GM12878 (cell line): ENCODE measurements around the gene B9D2. TPM values are rescaled to one million over a fixed set of nuclear protein-coding genes. Genes with fewer than 3 reads are reported as not detected.

Source experiments
- ATF7 ChIP-seq: fragments of 450-650 bp; IDR thresholded peaks from 2 replicates; pipeline ENCODE4 v1.6.1; 2016; ENCODE audit warnings: low read depth, mild to moderate bottlenecking
- BCL11A ChIP-seq: IDR thresholded peaks from 2 replicates; pipeline ENCODE4 v1.6.1; 2011; ENCODE audit warnings: low read depth, low read length
- E2F4 ChIP-seq: IDR thresholded peaks from 2 replicates; pipeline ENCODE4 v1.6.1; 2012; ENCODE audit warnings: low read depth, low read length, improper control_type of control experiment
- FOS ChIP-seq: IDR thresholded peaks from 3 replicates; pipeline ENCODE4 v1.6.1; 2011; ENCODE audit warnings: borderline replicate concordance; ENCODE audit not compliant: insufficient read length; ENCODE audit errors: extremely low read depth
- IRF3 ChIP-seq: fragments of 450-650 bp; IDR thresholded peaks from 2 replicates; pipeline ENCODE4 v1.6.1; 2014; ENCODE audit warnings: mild to moderate bottlenecking
- LARP7 ChIP-seq: fragments of 450-650 bp; IDR thresholded peaks from 2 replicates; pipeline ENCODE4 v1.6.1; 2017; ENCODE audit warnings: mild to moderate bottlenecking
- MEF2B ChIP-seq: fragments of 450-650 bp; IDR thresholded peaks from 2 replicates; pipeline ENCODE4 v1.6.1; 2018; ENCODE audit warnings: mild to moderate bottlenecking, moderate library complexity; ENCODE audit not compliant: partially characterized antibody, poor library complexity, severe bottlenecking
- MTA3 ChIP-seq: IDR thresholded peaks from 2 replicates; pipeline ENCODE4 v1.6.1; 2012; ENCODE audit warnings: low read length, inconsistent platforms, borderline replicate concordance
- NFIC ChIP-seq: IDR thresholded peaks from 2 replicates; pipeline ENCODE4 v1.6.1; 2012; ENCODE audit warnings: low read depth, mild to moderate bottlenecking, inconsistent platforms, low read length, moderate library complexity
- NFYB ChIP-seq: IDR thresholded peaks from 2 replicates; pipeline ENCODE4 v1.6.1; 2011; ENCODE audit warnings: low read depth, mild to moderate bottlenecking, low read length, improper control_type of control experiment, moderate library complexity; ENCODE audit not compliant: insufficient read depth
- PML ChIP-seq: IDR thresholded peaks from 2 replicates; pipeline ENCODE4 v1.6.1; 2012; ENCODE audit warnings: low read length, inconsistent platforms
- TCF12 ChIP-seq: IDR thresholded peaks from 2 replicates; pipeline ENCODE4 v1.6.1; 2011; ENCODE audit warnings: low read depth, mild to moderate bottlenecking, low read length
- polyA plus RNA-seq, 11 experiments: library from polyadenylated mRNA; depleted of rRNA in 4 of 11; unstranded in 6 of 11; stranded (reverse) in 5 of 11; fragments of >200 nt; fragmentation: Nextera tagmentation in 4 of 11; fragmentation: Illumina TruSeq in 1 of 11; extraction: Ambion mirVana in 4 of 11; extraction: Trizol in 1 of 11; gene quantifications; 1 replicate in 1 of 11; 2 replicates in 10 of 11; pipeline versions ENCODE4 v1.2.1 to v1.2.3, GENCODE V29; 2011 to 2016; ENCODE audit warnings: inconsistent platforms in 2 of 11, missing spikeins in 2 of 11, low read depth in 1 of 11
- total RNA-seq, 4 experiments: library from RNA; depleted of rRNA in 3 of 4; stranded (reverse); fragments of >200 nt in 3 of 4; fragmentation: Illumina TruSeq in 1 of 4; extraction: Trizol in 1 of 4; gene quantifications; 2 replicates each; pipeline versions ENCODE4 v1.2.1 to v1.2.3, GENCODE V29; 2013 to 2021
- TF ChIP-seq, protein P1 (sequence below): IDR thresholded peaks from 2 replicates; pipeline ENCODE4 v1.6.1; 2011; ENCODE audit warnings: borderline replicate concordance, low read depth, mild to moderate bottlenecking, moderate library complexity, mixed read lengths, low read length; ENCODE audit not compliant: insufficient read depth; ENCODE audit errors: extremely low read length
- TF ChIP-seq, protein P2 (sequence below): fragments of 450-650 bp; IDR thresholded peaks from 2 replicates; pipeline ENCODE4 v1.6.1; 2016; ENCODE audit warnings: mild to moderate bottlenecking, moderate library complexity, borderline replicate concordance
- TF ChIP-seq, protein P3 (sequence below): fragments of 450-650 bp; IDR thresholded peaks from 2 replicates; pipeline ENCODE4 v1.6.1; 2017; ENCODE audit warnings: mild to moderate bottlenecking, moderate library complexity
- TF ChIP-seq, protein P4 (sequence below): fragments of 450-650 bp; IDR thresholded peaks from 2 replicates; pipeline ENCODE4 v1.6.1; 2016; ENCODE audit warnings: mild to moderate bottlenecking

The B9D2 gene
- total and polyA plus RNA-seq, 10 of the 15 experiments (the other 5 are each of a cell fraction or from before 2014, with no cell fraction given): 2.4 to 12.4 (median 5.0) TPM

GRCh38 chr19:41351339-41352245 is 12.4 kb downstream of the B9D2 start (continued):
- TF ChIP-seq, protein P1, sequence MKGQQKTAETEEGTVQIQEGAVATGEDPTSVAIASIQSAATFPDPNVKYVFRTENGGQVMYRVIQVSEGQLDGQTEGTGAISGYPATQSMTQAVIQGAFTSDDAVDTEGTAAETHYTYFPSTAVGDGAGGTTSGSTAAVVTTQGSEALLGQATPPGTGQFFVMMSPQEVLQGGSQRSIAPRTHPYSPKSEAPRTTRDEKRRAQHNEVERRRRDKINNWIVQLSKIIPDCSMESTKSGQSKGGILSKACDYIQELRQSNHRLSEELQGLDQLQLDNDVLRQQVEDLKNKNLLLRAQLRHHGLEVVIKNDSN: peak; percentile 80
- TF ChIP-seq IRF3 (no peak), BCL11A (0 out of 2 replicates have a peak, but pooled peaks have one; percentile 30), ATF7 (no peak), LARP7 (no peak), FOS (no peak), MEF2B (no peak), TCF12 (0 out of 2 replicates have a peak, but pooled peaks have one; percentile 29), E2F4 (no peak), PML (no peak), NFYB (no peak), MTA3 (no peak), NFIC (no peak)
- TF ChIP-seq, protein P2, sequence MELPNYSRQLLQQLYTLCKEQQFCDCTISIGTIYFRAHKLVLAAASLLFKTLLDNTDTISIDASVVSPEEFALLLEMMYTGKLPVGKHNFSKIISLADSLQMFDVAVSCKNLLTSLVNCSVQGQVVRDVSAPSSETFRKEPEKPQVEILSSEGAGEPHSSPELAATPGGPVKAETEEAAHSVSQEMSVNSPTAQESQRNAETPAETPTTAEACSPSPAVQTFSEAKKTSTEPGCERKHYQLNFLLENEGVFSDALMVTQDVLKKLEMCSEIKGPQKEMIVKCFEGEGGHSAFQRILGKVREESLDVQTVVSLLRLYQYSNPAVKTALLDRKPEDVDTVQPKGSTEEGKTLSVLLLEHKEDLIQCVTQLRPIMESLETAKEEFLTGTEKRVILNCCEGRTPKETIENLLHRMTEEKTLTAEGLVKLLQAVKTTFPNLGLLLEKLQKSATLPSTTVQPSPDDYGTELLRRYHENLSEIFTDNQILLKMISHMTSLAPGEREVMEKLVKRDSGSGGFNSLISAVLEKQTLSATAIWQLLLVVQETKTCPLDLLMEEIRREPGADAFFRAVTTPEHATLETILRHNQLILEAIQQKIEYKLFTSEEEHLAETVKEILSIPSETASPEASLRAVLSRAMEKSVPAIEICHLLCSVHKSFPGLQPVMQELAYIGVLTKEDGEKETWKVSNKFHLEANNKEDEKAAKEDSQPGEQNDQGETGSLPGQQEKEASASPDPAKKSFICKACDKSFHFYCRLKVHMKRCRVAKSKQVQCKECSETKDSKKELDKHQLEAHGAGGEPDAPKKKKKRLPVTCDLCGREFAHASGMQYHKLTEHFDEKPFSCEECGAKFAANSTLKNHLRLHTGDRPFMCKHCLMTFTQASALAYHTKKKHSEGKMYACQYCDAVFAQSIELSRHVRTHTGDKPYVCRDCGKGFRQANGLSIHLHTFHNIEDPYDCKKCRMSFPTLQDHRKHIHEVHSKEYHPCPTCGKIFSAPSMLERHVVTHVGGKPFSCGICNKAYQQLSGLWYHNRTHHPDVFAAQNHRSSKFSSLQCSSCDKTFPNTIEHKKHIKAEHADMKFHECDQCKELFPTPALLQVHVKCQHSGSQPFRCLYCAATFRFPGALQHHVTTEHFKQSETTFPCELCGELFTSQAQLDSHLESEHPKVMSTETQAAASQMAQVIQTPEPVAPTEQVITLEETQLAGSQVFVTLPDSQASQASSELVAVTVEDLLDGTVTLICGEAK: no peak
- TF ChIP-seq, protein P3, sequence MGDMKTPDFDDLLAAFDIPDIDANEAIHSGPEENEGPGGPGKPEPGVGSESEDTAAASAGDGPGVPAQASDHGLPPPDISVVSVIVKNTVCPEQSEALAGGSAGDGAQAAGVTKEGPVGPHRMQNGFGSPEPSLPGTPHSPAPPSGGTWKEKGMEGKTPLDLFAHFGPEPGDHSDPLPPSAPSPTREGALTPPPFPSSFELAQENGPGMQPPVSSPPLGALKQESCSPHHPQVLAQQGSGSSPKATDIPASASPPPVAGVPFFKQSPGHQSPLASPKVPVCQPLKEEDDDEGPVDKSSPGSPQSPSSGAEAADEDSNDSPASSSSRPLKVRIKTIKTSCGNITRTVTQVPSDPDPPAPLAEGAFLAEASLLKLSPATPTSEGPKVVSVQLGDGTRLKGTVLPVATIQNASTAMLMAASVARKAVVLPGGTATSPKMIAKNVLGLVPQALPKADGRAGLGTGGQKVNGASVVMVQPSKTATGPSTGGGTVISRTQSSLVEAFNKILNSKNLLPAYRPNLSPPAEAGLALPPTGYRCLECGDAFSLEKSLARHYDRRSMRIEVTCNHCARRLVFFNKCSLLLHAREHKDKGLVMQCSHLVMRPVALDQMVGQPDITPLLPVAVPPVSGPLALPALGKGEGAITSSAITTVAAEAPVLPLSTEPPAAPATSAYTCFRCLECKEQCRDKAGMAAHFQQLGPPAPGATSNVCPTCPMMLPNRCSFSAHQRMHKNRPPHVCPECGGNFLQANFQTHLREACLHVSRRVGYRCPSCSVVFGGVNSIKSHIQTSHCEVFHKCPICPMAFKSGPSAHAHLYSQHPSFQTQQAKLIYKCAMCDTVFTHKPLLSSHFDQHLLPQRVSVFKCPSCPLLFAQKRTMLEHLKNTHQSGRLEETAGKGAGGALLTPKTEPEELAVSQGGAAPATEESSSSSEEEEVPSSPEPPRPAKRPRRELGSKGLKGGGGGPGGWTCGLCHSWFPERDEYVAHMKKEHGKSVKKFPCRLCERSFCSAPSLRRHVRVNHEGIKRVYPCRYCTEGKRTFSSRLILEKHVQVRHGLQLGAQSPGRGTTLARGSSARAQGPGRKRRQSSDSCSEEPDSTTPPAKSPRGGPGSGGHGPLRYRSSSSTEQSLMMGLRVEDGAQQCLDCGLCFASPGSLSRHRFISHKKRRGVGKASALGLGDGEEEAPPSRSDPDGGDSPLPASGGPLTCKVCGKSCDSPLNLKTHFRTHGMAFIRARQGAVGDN: no peak
- TF ChIP-seq, protein P4, sequence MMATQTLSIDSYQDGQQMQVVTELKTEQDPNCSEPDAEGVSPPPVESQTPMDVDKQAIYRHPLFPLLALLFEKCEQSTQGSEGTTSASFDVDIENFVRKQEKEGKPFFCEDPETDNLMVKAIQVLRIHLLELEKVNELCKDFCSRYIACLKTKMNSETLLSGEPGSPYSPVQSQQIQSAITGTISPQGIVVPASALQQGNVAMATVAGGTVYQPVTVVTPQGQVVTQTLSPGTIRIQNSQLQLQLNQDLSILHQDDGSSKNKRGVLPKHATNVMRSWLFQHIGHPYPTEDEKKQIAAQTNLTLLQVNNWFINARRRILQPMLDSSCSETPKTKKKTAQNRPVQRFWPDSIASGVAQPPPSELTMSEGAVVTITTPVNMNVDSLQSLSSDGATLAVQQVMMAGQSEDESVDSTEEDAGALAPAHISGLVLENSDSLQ: no peak
